ENCODE measurements around the gene CARMIL1.

Gene CARMIL1

DNA sequence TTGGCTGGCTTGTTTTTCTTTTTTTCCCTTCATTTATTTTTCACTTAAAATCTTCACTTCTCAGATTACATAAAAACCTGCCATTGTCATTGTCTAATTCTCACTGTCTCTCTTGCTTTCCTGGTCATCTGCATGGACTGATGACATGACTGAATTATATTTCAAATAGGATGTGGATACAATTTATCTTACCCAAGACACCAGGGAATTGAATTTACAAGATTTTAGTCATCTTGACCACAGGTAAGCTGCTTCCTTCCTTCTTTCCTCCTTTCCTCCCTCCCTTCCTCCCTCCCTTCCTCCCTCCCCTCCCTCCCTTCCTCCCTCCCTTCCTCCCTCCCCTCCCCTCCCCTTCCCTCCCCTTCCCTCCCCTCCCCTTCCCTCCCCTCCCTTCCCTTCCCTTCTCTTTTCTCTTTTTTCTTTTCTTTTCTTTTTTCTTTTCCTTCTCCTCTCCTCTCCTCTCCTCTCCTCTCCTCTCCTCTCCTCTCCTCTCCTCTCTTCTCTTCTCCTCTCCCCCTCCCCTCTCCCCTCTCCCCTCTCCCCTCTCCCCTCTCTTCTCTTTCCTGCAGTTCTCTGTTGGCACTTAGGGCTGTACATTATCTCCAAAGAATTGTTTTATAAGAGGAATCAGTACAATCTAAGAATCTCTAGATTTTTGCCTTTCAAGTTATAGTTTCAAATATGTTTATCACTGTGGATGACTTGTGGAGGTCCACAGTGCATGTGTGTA is 171.5 kb downstream of the CARMIL1 start:
- no peak for DNase-seq

DNA sequence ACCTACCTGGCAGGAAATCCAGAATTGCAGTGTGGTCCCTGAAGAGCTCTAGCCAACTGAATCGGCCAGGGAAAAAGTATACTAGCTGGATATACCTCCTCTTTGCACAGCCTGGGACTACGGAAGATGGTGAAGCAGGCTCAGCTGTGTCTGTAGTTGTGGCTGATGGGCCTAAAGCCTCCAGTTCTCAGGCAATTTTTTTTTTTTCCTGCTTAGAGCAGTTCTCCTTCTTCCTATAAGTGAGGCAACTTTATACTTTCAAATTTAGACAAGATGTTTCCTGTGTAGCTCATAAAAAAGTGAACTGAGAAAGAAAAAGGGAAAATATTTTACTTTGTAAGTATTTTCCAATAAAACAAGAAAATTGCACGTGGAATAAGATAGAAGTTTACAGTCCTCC is 172.9 kb downstream of the CARMIL1 start:
- DNase-seq = no peak

DNA sequence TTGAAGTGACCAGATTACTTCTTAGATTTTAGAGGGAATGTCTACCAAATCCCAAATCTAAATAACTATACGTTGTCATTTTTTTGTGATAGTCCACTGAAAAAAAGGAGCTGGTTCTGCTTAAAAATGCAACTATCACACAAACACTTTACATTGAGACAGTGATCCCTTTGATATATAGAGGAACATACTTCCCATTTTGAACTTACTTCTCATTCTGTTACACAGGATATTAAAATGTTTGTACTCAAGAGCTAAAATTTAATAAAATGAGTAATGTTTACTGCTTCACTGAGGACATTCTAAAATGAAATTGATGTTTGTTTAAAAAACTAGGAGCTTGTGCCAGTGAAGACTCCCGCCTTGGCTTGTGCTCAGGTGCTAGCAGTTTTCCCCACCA is 174.1 kb downstream of the CARMIL1 start:
- no peak for DNase-seq

- no peak for DNase-seq
Measured at GRCh38 chr6:25454136-25454535, 175.0 kb downstream of the CARMIL1 start.

- DNase-seq = no peak
Measured at GRCh38 chr6:25456249-25457040, 177.3 kb downstream of the CARMIL1 start.

GRCh38 chr6:25457516-25457915 is 178.3 kb downstream of the CARMIL1 start:
- no peak for DNase-seq

DNA sequence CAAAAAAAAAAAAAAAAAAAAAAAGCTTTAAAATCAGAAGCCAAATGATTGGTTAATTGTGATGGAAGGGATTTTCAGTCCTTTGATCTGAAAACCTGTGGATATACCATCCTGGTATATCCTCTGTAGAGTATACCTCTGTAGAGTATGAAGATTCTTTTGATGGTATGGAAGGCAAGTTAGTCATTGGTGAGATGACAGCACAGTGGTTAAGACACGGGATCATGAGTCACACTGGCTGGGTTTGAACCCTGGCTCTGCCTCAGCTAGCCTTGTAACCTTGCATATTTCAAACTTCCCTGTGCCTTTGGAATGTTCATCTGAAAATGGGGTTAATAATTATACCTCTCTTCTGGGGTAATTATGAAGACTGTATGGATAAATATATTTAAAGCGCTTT is 179.3 kb downstream of the CARMIL1 start:
- DNase-seq = no peak

DNA sequence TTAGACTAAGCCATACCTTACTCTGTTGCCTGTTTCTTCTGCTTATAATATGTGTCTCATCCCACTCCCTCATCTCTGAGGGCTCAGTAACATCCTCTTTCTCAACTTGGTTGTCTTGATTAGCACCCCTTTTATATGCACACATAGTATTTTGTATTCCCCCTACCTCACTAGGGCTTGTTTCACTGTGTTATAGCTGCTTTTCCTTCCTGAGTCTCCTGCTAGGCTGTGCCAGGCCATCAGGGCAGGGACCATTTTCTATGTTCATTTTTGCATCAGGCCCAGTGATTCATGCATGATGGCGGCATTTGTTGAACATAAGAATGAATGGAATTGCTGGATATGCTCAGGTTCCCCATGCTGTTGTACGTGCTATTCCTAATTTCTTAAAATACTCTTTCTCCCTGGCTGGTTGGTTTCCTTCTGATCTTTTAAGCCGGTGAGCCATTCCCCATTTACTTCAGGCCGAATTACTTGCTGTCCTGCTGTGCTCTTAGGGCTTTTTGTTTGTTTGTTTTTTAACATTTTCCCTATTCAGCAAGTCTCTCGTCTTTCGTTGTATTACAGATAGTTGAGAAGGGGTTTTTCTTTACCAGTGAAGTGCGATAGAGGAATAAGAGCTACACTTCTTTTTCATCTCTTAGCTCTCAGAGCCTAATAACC is 183.2 kb downstream of the CARMIL1 start:
- no peak for DNase-seq

GRCh38 chr6:25463441-25463840 is 184.3 kb downstream of the CARMIL1 start:
- DNase-seq = no peak

GRCh38 chr6:25464225-25464624 is 185.1 kb downstream of the CARMIL1 start:
- no peak for DNase-seq

GRCh38 chr6:25465941-25466340 is 186.8 kb downstream of the CARMIL1 start:
- DNase-seq = no peak

DNA sequence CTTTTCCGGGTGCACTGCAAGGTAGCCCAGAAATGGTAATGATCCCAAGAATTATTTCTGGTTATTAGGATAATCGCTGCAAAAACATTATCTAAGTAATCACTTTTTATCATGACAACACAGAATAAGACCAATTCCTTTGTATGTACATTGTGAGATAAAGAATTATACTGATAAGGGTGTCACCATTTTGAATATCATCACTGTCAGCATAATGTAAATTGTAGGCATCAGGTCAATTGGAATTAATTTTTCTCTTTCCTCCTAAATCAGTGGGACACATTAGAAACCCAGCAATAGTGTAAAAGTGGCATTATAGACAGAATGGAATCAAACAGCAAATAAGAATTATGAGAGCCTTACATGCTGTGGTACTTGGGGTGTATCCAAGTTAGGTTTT is 189.7 kb downstream of the CARMIL1 start:
- no peak for DNase-seq

- DNase-seq = no peak
Measured at GRCh38 chr6:25469797-25470388, 190.7 kb downstream of the CARMIL1 start.

GRCh38 chr6:25472306-25472705 is 193.1 kb downstream of the CARMIL1 start:
- DNase-seq = no peak

DNA sequence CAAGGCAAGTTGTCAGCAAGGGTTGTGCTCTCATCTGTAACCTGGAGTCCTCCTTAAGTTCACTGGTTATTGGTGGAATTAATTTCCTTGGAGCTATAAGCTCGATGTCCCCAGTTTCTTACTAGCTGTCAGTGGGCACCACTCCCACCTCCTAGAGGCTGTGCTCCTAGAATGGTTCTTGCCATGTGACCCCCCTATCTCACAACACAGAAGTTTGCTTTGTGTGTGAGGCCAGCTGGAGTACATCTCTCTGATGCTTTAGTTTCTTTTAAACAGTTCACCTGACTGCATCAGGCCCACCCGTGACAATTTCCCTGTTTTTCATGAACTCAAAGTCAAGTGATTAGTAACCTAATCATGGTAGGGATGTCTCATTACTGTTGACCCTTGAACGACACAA is 193.7 kb downstream of the CARMIL1 start:
- DNase-seq = no peak

- no peak for DNase-seq
Measured at GRCh38 chr6:25473447-25473846, 194.3 kb downstream of the CARMIL1 start.

GRCh38 chr6:25476126-25476525 is 197.0 kb downstream of the CARMIL1 start:
- no peak for DNase-seq

- no peak for DNase-seq
Measured at GRCh38 chr6:25477006-25477590, 197.9 kb downstream of the CARMIL1 start.

DNA sequence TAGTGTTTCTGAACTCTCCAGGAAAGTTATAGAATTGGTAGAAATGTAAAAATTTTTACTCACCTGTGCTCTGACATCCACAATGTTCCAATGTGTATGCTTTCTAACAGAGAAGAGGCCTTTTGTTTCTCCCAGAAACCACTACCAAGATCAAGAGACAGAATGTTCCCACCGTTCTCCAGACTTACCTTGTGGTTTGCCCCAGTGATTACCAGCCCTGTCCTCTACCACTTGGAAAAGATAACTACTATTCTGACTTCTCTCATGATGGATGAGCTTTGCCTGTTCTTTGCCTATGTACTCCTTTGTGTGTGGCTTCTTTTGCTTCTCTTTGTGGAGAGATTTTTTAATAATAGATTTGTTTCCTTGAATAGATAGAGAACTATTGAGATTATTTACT is 199.8 kb downstream of the CARMIL1 start:
- no peak for DNase-seq

- no peak for DNase-seq
Measured at GRCh38 chr6:25481267-25481666, 202.1 kb downstream of the CARMIL1 start.

- no peak for DNase-seq
Measured at GRCh38 chr6:25482996-25483395, 203.8 kb downstream of the CARMIL1 start.

GRCh38 chr6:25483943-25484342 is 204.8 kb downstream of the CARMIL1 start:
- DNase-seq = no peak

DNA sequence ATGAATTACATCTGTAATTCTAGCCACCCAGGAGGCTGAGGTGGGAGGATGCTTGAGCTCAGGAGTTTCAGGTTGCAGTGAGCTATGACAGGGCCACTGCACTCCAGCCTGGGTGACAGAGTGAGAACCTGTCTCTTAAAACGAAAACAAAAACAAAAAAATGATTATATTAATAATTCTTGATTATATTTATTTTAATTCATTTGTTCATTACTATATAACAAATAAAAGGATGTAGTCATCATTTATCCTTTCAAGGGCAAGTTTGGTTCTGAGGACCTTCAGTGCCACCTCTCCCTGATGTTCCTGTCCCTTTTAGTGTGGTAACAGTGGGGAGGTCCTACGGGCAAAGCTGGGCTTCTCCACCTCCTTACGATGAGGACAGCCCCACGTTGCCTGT is 205.7 kb downstream of the CARMIL1 start:
- no peak for DNase-seq

All from stimulated activated CD4-positive, alpha-beta T cell treated with anti-CD3 and anti-CD28 coated beads, Interleukin-2, amount 100 ng/mL, for 24 hours (primary cell).